ENCODE measurements around the gene IRF5.

IRF5 gene

GRCh38 chr7:128906766-128907559 lies 30.8 kb upstream of the IRF5 start:
- no peak for DNase-seq (ENCODE audit: low read depth)
- H3K4me3 ChIP-seq (ENCODE audit: control insufficient read depth, low read depth, low read length): no peak overlapping the region

GRCh38 chr7:128908750-128909624 lies 28.7 kb upstream of the IRF5 start:
- no peak overlapping the region for H3K4me3 ChIP-seq (ENCODE audit: control insufficient read depth, low read depth, low read length)

More at GRCh38 chr7:128906766-128907559, 30.8 kb upstream of the IRF5 start:
- TF ChIP-seq CTCF (IDR thresholded peaks at IDR 0.05; ENCODE audit: control insufficient read depth, insufficient read depth, low read depth, low read length, missing control alignments): no peak

GRCh38 chr7:128909625-128910568 lies 27.8 kb upstream of the IRF5 start:
- no peak for TF ChIP-seq CTCF (IDR thresholded peaks at IDR 0.05; ENCODE audit: control insufficient read depth, insufficient read depth, low read depth, low read length, missing control alignments)
- peak overlapping the region; percentile 44 for H3K4me3 ChIP-seq (ENCODE audit: control insufficient read depth, low read depth, low read length)
- no peak for DNase-seq (ENCODE audit: low read depth)

More at GRCh38 chr7:128908750-128909624, 28.7 kb upstream of the IRF5 start:
- no peak for TF ChIP-seq CTCF (IDR thresholded peaks at IDR 0.05; ENCODE audit: control insufficient read depth, insufficient read depth, low read depth, low read length, missing control alignments)
- DNase-seq (ENCODE audit: low read depth): no peak

- no peak for DNase-seq (ENCODE audit: low read depth)
Observed at GRCh38 chr7:128910569-128910945, 27.2 kb upstream of the IRF5 start, which contains the start of gene KCP. TSS of gene KCP (minus strand) at chr7:128910709. CDS start at chr7:128910676, 33 bp downstream.

GRCh38 chr7:128911423-128912031 lies 26.2 kb upstream of the IRF5 start:
- DNase-seq (ENCODE audit: low read depth): no peak
- no peak for TF ChIP-seq CTCF (IDR thresholded peaks at IDR 0.05; ENCODE audit: control insufficient read depth, insufficient read depth, low read depth, low read length, missing control alignments)
- no peak overlapping the region for H3K4me3 ChIP-seq (ENCODE audit: control insufficient read depth, low read depth, low read length)

More at GRCh38 chr7:128910569-128910945, 27.2 kb upstream of the IRF5 start, which contains the start of gene KCP:
- no peak for TF ChIP-seq CTCF (IDR thresholded peaks at IDR 0.05; ENCODE audit: control insufficient read depth, insufficient read depth, low read depth, low read length, missing control alignments)
- peak within 1 kb of the TSS; percentile 44 for H3K4me3 ChIP-seq (ENCODE audit: control insufficient read depth, low read depth, low read length)
